ENCODE data around the gene HYAL4.
"Not testable (repeated sequence)": the region's sequence is repeated elsewhere in the genome, so short reads cannot be mapped to it uniquely, and the experiment has no call there.

HYAL4 gene, protein sequence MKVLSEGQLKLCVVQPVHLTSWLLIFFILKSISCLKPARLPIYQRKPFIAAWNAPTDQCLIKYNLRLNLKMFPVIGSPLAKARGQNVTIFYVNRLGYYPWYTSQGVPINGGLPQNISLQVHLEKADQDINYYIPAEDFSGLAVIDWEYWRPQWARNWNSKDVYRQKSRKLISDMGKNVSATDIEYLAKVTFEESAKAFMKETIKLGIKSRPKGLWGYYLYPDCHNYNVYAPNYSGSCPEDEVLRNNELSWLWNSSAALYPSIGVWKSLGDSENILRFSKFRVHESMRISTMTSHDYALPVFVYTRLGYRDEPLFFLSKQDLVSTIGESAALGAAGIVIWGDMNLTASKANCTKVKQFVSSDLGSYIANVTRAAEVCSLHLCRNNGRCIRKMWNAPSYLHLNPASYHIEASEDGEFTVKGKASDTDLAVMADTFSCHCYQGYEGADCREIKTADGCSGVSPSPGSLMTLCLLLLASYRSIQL

DNA sequence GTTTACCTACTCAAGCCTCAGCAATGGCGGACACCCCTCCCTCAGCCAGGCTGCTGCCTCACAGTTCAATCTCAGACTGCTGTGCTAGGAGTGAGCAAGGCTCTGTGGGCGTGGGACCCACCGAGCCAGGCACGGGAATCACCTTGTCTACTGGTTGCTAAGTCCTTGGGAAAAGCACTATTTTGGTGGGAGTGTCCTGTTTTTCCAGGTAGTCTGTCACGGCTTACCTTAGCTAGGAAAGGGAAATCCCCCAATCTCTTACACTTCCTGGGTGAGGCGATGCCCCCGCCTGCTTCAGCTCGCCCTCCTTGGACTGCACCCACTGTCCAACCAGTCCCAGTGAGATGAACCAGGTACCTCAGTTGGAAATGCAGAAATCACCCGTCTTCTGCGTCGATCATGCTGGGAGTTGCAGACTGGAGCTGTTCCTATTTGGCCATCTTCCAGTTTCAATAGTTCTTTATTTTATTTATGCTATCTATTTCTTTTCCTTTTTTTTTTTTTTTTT, at the start of gene HYAL4:
HYAL4 (plus strand) TSS at position 458 of the 508 bp plus-strand sequence. CDS start 23,105 bp downstream, outside the sequence.
- DNase-seq = no peak

DNA sequence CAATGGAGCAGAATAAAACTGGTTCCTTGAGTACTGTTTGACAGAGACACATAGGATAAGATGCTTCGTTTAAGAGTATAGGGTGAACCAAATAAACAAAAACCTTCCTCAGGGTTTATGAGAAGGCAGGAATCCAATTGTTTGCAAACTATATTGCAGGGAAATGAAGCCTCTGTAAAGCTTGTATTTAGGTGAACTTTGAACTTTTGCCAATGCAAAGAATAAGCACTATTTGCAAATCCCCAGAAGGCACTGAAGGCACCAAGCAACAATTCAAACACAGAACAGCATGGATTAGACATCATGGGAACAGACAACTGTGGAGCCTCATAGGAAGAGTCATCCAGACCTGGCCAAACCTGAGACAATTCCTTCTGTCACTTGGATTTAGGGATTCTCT, 49.1 kb upstream of the HYAL4 start:
- DNase-seq = no peak

DNA sequence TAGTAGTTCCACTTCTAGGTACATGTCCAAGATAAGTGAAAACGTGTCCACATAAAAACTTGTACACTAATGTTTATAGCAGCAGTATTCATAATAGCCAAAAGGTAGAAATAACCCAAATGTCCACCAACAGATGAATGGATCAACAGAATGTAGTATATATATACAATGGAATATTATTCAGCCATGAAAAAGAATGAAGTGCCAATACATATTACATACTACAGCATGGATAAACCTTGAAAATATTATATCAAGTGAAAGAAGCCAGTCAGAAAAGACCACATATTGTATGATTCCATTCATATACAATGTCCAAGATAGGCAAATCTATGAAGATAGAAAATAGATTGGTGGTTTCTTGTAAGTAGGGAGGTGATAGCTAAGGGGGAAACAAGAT, 48.4 kb upstream of the HYAL4 start:
- DNase-seq = no peak

DNA sequence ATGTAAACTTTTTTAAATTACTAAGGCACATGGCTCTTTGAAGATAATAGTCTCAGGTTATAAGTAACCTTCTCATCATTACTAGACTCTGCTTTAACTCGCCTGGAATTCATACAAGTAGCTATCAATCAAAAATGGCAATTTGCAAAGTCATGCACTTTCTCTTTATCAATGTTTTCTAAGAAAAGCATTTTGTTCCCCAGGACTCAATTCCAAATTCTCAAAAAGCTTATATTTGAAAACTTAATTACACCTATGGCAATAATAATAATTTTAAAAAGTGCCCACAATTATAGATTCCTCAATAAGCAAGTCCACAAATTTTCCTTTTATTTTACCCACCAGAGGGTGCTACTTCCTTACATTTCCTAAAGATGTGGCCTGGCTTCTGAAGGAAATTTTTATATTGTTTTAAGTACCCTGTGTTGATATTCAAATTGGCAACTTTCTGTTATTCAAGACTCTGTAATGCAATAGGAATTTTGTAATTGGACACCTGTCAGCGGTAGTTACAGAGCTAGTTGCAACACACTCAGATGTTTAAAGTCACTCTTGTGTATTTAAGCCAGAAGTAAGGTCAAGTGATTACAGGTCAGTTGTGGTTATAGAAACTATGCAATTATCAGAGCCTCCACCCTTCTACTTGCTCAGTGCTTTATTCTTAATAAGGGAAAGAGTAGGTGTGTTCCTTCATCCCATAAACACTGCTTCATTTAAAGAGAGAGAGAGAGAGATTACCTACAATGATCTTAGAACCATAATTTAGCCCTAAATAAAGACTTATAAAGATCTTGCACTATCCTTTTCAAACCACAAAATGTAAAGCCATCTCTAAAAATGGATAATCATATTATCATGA, 47.1 kb upstream of the HYAL4 start:
- peak; percentile 57 for DNase-seq

DNA sequence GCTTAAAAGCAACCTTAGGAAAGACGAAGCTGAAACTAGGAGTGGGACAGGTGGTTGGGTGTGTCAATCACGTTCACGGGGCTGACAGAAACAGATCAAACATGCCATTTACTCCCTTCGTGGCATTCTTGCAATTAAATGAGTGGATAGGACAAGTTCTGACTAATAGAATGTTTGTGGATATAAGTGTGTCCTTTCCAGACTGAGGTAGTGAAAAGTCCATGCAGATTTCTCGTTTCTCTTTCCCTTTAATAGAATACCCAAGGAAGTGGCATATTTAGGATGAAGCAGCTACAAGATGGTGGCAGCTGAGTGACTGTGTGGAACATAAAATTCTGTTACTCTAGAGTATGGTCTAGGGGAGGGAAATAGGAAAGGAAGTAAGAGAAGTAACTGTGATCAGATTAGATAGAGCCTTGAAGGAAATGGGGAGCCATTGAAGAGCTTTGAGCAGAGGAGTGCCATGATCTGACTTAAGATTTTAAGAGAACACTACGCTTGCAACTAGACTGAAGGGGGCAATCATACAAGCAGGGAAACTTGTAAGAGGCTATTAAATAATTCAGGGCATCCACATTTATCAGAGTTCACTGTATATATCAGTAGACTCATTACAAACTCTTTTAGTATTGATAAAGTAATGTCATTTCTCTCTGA, 46.3 kb upstream of the HYAL4 start:
- no peak for DNase-seq

DNA sequence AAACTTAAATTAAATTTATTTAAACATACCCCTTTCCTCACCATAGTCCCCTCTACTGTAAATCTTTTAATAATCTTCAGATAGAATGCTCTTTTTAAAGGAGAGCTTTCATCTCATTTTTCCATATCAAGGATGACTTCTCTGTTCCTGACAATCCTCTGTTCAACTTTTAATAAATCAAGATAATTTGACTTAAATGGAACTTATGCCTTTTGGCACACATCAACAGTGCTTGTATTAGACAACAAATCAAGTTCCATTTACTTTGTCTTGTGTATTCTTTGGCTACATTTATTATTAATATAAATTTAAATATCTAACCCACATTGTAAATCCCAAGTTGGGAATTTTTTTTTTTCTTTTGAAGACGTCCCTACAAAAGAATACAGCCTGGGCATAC, 42.7 kb upstream of the HYAL4 start:
- no peak for DNase-seq

DNA sequence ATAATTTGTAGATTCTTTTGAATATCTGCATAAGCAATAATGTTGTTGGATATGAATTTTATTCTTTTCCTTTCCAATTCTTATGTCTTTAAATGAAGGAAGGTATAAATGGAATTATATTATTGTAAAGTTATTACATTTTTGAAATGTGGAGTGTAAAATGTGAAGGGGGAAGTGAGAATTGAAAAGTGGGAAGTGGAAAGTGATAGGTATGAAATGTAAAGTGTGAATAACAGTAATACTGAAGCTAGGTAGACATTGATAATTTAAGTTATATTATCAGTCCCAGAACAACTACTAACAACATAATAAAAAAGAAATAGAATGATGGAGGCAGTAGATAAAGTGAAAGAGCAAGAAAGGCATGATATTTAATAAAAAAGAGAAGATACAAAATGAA, 39.7 kb upstream of the HYAL4 start:
- DNase-seq = no peak

DNA sequence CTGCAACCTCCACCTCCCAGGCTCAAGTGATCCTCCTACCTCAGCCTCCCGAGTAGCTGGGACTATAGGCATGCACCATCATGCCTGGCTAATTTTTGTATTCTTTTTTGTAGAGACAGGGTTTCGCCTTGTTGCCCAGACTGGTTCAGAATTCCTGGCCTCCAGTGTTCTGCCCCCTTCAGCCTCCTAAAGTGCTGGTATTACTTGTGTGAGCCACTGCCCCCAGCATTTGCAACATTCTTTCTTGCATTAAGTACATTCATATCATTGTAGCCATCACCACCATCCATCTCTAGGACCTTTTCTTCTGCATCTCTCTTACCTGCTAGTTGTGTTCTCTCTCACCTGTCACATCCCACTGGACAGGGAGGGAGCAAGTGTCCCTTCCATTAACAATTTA, 35.5 kb upstream of the HYAL4 start:
- no peak for DNase-seq

DNA sequence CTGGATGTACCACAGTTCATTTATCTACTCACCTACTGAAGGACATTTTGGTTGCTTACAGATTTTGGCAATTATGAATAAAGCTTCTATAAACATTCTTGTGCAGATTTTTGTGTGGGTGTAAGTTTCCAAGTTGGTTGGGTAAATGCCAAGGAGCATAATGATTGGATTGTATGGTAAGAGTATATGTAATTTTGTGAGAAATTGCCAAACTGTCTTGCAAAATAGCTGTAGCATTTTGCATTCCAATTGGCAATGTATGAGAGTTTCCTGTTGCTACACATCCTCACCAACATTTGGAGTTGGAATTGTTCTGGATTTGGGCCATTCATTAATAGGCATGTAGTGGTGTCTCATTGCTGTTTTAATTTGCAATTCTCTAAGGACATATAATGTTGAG, 33.9 kb upstream of the HYAL4 start:
- DNase-seq = no peak

DNA sequence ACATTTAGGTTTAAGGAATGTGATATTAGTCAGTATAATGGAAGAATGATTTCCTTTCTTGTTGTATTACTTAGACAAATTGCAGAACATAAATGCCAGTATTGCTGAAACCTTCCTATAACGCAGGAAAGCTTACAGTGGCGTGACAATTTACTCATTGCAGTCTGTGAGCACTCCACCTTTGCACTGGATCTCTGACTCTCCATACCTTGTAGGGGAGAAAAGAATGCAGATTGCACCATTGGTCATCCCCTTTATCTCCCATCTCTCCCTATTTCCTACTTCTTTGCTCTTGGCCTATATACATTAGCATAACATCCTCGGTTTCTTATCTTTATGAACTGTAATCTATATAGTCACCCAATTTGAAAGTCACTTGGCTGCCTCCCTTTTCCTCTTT, 28.1 kb upstream of the HYAL4 start:
- DNase-seq = no peak

DNA sequence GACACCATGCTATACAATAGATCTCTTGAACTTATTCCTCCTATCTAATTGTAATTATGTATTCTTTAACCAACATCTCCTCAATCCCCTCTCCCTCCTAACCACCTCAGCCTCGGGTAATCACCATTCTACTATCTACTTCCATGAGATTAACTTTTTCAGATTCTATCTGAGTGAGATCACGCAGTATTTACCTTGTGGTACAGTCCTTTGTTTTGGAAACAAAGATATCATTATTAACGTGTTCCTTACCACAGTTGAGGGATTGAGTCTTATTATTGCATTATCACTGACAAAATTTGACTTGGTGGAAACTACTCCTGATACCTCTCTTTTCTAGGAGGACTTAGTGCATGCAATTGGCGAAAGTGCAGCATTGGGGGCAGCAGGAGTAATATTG, 26.0 kb upstream of the HYAL4 start:
- DNase-seq = no peak

DNA sequence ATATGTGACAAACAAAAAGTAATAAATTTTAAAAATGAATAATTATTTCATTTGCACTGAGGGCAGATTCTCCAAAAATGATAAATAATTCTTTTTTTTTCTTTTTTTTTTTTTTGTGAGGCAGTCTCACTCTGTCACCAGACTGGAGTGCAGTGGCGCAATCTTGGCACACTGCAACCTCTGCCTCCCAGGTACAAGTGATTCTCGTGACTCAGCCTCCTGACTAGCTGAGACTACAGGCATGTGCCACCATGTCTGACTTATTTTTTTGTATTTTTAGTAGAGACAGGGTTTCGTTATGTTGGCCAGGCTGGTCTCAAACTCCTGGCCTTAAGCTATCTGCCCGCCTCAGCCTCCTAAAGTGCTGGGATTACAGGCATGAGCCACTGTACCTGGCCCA, 25.2 kb upstream of the HYAL4 start:
- not testable (repeated sequence) for DNase-seq

DNA sequence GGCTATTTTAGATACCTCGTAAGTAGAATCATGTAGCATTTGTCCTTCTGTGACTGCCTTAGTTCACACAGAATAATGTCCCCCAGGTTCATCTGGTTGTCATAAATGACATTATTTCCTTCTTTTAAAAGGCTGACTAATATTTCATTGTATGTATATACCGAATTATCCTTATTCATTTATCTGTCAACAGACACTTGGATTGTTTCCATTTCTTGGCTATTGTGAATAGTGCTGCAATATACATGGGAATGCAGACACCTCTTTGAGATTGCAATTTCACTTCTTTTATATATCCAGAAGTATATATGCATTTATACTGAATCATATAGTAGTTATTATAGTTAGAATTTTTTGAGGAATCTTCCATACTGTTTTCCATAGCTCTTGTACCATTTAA, 24.1 kb upstream of the HYAL4 start:
- no peak for DNase-seq

DNA sequence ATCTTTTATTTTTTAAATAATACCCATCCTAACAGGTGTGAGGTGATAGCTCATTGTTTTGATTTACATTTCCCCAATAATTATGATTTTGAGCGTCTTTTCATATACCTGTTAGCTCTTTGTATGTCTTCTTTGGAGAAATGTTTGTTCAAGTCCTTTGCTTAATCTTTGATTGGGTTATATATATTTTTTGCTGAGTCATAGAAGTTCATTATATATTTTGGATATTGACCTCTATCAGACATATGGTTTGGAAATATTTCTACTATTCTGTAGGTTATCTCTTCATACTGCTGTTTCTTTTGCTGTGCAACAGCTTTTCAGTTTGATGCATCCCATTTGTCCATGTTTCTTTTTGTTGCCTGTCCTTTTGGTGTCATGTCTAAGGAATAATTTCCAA, 23.6 kb upstream of the HYAL4 start:
- no peak for DNase-seq

DNA sequence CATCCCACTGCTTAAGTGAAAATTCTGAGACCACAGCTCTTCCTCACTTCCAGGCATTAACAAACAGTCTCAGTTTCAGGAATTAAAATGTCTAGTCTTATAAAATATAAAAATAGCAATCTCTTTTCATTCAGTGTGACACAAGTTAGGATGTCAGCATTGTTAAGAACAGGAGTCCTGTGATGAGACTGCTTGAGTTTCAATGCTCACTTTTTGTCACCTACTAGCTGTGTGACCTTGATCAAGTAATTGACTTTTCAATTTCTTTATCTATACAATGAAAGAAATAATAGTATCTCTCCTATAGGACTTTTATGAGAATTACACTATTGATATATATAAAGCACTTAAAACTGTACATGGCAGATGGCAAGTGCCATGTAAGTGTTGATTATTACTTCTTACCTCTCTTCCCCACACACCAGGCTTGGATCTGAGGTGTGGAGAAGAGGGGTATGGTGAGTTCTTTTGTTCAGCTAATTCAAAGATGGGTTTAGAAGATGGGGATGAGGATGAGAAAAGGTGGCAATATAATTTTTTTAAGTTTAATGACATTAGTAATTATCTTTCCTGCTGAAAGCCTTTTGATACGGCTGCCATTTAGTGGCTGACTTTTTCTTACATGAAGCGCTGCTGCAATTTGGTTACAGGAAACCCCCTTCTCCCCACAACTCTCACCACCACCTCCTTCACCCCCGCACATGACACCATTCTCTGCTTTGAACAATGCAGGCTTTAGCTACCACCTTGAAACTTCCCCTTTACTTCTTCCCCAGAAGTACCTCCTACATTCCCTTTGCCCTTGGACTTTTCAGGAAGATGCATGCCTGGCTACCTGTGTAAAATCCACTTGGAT, 20.8 kb upstream of the HYAL4 start:
- no peak for DNase-seq

DNA sequence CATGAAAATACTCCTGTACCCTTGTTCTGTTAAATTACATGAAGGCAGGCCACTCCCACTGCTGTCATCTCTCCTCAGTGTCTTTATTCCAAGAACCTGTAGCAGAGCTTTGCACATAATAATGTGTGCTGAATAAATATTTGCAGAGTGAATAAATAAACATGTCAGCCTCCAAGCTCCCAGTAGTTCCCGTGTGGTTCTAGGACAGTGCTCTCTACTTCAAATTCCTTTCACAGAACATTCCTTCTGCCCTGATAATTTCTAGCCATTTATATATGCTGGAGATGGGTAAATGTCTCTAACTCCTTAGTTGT, 20.3 kb upstream of the HYAL4 start:
- DNase-seq = peak; percentile 90

DNA sequence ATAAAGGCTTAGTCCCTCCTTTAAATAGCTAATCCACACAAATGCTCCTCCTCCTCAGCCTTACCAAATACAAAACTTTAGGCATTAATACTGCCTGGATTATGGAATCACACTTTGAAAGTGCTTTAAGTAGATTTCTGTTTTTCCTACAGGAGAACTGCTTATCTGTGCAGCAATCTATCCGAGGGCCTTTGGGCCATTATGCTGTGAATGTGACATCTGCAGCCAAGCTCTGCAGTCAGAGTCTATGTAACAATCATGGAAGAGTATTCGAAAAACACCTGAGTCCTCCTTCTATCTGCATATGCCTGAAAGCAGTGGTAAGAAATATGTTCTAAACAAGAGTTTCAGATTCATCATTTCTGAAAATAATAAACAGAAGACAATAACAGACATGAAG, 16.2 kb upstream of the HYAL4 start:
- DNase-seq = no peak

DNA sequence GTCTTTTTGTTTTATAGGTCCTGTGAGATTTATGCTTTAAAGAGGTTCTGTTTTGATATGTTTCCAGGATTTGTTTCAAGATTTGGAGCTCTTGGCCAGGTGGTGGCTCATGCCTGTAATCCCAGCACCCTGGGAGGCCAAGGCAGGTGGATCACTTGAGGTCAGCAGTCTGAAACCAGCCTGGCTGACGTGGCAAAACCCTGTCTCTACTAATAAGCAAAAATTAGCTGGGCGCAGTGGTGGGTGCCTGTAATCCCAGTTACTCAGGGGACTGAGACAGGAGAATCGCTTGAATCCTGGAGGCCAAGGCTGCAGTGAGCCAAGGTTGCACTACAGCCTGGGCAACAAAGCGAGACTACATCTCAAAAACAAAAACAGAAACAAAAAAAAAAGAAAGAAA, 8.3 kb upstream of the HYAL4 start:
- DNase-seq = no peak

DNA sequence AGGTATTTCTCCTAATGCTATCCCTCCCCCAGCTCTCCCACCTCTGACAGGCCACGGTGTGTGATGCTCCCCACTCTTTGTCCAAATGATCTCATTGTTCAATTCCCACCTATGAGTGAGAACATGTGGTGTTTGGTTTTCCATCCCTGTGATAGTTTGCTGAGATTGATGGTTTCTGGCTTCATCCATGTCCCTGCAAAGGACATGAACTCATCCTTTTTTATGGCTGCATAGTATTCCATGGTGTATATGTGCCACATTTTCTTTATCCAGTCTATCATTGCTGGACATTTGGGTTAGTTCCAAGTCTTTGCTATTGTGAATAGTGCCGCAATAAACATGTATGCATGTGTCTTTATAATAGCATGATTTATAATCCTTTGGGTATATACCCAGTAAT, 5.9 kb upstream of the HYAL4 start:
- DNase-seq = not testable (repeated sequence)

DNA sequence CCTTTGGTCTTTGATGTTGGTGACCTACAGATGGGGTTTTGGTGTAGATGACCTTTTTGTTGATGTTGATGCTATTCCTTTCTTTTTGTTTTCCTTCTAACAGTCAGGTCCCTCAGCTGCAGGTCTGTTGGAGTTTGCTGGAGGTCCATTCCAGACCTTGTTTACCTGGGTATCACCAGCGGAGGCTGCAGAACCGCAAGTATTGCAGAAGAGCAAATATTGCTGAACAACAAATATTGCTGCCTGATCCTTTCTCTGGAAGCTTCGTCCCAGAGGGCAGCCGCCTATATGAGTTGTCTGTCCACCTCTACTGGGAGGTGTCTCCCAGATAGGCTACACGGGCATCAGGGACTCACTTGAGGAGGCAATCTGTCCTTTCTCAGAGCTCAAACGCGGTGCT, 827 bp upstream of the HYAL4 start:
- DNase-seq = not testable (repeated sequence)

DNA sequence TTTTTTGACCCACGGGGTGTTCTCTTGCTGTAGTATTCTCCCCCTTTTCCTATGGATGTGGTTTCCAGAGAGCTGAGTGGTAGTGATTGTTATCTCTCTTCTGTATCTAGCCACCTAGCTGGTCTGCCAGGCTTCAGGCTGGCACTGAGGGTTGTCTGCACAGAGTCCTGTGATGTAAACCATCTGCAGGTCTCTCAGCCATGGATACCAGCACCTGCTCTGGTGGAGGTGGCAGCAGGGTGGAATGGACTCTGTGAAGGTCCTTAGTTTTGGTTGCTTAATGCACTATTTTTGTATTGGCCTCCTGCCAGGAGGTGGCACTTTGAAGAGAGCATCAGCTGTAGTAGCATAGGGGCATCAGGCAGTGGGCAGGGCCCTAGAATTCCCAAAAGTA, 851 bp downstream of the HYAL4 start:
- DNase-seq = peak; percentile 21

DNA sequence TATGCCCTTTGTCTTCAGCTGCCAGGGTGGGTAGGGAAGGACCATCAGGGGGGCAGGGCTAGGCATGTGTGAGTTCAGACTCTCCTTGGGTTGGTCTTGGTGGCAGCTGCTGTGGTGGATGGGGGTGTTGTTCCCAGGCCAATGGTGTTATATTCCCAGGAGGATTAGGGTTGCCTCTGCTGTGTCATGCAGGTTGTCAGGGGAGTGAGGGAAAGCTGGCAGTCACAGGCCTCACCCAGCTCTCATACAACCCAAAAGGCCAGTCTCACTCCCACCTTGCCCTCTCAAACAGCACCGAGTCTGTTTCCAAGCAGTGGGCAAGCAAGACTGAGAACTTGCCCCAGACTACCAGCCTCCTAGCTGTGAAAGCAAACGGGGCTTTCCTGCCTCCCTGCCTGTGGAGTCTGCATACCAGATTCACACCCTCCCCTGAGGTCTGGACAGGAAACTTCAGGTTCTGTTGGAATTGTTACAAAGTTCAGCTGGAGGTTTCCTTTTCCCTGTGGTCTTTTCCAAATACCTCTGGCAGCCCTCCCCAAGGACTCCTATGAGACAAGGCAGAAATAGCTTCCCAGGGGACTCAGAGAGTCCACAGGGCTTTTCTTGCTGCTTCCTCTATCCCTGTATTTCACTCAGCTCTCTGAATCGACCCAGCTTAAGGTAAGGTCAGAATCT, 1.4 kb downstream of the HYAL4 start:
- no peak for DNase-seq

Measured in DMS153 (cell line).